Stimulated activated CD8-positive, alpha-beta memory T cell treated with anti-CD3 and anti-CD28 coated beads, Interleukin-7, amount 100 ng/mL, for 4 hours (primary cell): ENCODE results near the gene JMJD4.
A peak's percentile ranks its signal among the peaks of the same experiment; 100 is the strongest.

Experiments
- DNase-seq, 2 donors: peaks; one replicate each; pipeline ENCODE4 v3.0.0-alpha.2; 2020; ENCODE audit warnings: low read depth in 2 of 2

JMJD4 gene, protein sequence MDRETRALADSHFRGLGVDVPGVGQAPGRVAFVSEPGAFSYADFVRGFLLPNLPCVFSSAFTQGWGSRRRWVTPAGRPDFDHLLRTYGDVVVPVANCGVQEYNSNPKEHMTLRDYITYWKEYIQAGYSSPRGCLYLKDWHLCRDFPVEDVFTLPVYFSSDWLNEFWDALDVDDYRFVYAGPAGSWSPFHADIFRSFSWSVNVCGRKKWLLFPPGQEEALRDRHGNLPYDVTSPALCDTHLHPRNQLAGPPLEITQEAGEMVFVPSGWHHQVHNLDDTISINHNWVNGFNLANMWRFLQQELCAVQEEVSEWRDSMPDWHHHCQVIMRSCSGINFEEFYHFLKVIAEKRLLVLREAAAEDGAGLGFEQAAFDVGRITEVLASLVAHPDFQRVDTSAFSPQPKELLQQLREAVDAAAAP

GRCh38 chr1:227734856-227735538, at the start of gene JMJD4, which contains the start of gene SNAP47:
Gene JMJD4 (minus strand): TSS chr1:227735302. CDS start chr1:227735273, 29 bp downstream.
Gene SNAP47 (plus strand): TSS chr1:227735435. CDS start chr1:227747737, 12,302 bp downstream.
- DNase-seq, result peak; percentile 85 to 88

- DNase-seq, result no peak
These were observed 47.1 kb upstream of the JMJD4 start for GRCh38 chr1:227782226-227782625.

DNA sequence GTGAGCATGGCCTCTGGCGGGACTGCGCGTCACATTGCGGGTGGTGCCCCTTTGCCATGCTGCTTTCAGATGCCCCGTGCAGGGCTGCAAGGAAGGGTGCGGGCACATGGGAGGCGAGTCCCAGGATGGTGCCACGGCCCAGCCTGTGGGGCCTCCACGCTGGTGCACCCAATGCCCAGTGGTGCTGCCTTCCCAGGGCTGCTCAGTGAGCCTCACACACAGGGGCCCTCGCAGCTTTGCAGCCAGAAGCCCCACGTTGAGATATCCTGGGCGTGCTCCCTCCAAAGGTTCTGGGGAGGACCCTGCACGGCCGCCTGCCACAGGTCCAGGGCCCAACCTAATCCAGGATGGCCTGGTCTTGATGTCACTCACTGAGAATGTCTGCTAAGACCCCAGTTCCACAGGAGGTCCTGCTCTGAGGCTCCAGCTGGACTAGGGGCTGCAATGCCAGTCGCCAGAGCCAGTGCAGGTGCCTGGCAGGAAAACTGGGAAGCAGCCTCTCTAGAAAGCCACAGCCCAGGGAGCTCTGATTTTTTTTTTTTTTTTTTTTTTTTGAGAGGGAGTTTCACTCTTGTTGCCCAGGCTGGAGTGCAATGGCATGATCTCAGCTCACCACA, 46.3 kb upstream of the JMJD4 start:
- no peak for DNase-seq

DNA sequence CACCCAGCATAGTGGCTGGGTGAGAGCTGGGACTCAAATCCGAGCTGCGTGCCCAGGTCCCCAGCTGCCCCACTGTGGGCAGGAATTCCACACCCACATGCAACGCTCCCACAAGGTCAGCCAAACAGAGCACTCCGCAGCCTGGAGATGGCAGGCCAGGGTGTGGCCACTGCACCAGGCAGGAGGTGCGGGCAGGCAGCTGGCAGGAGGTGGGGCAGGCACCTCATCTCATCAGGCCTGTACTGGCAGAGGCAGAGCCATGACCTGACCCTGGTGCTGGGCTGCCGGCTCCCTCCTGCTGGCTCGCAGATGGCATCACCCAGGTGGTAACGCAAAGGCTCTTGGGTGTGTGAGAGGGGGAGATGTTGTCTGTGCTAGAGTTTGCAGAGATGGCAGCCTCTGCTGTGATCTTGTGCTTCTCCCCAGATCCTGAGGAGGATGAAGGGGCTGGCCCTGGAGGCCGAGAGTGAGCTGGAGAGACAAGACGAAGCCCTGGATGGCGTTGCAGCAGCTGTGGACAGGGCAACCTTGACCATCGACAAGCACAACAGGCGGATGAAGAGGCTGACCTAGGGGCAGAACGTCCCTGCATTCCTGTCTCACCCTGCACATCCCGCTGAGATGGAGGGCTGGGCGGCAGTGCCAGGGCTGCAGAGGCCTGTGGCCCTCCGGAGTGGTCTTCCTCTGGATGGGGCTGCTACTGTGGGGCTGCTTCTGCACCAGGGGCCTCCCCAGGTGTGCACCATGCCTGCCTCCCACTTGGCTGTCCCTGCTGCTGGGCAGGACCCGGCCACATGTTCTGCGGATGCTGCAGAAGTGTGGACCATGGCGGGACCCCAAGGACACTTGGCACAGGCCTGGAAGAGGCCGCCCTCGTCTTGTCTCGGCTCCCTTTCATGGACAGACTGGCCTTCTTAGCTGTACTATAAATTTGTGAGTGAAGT, 45.3 kb upstream of the JMJD4 start:
- no peak for DNase-seq

GRCh38 chr1:227779685-227780084, 44.6 kb upstream of the JMJD4 start:
- DNase-seq, result no peak

DNA sequence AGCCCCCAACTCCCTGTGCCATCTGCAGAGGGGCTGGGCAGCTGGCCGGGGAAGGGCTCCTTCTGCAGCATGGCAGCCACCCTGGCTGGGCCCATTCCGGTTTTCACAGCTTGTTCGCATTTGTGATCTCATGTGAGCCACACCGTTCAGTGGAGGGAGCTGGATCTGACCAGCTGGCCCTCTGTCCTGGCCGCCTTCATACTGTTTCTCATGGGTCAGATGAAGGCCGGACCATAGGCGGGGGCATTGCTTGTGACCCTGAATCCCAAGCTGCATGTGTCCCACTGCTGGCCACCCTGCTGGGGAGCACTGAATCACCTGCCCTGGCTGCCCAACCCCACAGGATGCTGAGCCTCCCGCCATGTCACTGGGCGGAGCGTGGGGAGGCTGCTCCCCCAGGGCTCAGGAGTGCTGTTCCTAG, 43.9 kb upstream of the JMJD4 start:
- no peak for DNase-seq

DNA sequence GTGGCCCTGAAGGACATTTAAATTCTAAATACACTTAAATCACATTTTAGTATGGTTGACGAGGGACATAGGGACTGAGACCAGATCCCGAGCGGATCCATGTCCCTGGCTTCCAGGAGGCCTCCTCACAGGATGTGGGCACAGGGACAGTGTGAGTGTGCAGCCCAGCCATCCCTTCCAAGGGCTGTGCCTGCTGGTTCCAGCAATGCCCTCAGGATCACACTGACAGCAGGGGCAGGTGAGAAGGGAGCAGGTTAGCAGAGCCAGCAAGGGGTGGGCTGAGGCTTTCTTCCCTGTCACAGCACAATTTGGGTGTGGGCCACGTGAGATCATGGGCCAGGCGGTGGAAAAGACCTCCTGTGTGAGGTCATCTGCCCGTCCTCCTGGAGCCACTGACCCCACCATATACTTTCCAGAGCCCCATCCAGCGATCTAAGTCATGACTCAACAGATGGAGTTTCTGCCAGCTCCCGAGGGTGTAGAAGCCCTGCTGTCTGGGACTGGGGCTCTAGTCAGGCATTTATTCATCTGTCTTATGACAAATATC, 43.4 kb upstream of the JMJD4 start:
- DNase-seq, result no peak

- no peak for DNase-seq
These were observed 42.5 kb upstream of the JMJD4 start for GRCh38 chr1:227777646-227778045.

DNA sequence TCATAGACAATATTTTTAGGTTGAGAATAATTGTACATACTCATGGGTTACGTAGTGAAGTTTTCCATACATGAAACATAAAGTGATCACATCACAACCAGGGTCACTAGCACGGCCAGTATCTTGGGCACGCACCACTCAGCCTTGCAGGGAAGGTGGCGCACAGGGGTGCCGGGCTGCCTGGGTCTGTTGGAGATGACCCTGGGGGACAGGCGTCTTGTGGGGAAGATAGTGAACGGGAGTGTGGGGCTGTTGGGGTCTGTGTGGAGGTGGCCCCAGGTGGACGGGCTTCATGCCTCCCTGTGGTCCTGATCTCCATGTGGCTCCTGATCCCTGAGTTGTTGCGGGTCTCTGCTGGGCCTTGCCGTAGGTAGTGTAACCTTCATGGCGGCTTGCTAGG, 42.1 kb upstream of the JMJD4 start:
- DNase-seq, result no peak

- DNase-seq, result no peak
These were observed 41.2 kb upstream of the JMJD4 start for GRCh38 chr1:227776331-227776771.

DNA sequence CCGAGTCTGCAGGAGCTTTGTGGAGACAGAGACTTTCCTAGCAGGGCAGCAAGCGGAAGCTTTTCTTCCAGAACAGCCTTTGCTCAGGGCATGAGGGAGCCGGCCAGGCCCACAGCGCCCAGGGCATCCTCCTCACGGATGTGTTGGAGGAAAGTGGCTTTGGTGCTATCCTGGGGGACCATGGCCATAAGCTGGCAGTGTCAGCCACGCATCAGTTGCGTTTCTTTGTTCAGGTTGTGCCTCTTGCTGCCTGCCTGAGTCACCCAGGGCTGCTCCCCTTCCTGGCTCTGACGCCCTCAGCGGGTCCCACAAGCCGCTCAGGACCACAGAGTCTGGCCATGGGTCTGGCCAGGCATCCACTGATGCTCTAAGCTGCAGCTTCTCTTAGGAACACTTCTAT, 40.7 kb upstream of the JMJD4 start:
- no peak for DNase-seq

DNA sequence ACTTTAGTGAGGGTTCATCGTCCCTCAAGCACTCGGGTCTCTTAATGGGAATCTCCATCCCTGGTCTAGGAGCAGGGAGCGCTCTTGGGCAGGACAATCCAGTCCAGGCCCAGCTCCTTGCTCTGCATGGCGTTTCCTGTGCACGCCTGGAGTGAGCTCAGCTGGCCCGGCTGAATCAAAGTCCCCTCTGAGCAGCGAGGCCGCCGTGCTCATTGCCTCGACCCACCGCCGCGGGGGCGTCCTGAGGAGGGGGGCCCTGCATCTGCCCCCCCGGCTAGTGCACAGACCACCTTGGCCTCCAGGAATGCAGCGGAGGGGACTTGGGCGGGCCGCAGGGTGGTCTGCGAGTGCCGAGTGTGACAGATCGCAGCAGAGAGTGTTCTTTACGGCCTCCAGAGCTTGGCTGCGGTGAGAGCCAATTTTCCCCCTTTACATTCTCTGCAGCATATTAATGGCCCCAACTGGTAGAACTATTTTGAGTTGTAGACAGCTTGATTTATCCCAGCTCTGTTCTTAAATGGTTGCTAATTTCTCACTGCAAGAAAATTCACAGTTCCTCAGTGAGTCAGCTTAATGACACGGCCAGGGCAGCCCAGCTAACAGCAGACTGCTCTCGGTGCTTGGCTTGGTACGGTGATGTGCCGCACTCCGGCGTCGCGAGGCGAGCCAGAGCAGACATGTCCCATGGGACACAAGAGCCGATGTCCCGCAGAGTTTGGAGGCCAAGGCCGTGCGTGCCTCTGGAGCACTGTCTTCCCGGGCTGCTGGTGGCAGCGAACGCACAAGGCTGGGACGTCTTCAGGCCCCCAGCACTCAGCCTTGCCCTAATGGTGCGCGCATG, 39.9 kb upstream of the JMJD4 start:
- no peak for DNase-seq

GRCh38 chr1:227774051-227774731, 39.1 kb upstream of the JMJD4 start:
- no peak for DNase-seq

DNA sequence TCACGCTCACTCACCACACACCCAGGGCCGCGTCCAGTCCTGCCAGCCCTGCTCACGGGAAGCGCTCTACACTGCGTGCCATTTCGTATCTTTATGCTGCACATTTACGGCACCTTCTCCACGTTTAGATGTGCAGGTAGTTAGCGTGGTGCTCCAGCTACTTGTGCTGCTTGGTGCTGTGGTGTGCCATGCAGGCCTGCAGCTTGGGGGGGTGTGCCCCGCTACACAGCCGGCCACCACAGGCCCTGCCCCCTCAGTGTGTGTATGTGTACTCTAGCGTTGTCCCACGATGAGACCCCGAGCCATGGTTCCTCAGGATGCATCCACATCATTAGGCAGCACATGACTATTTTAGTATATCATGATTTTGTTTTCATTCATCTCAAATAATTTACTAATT, 38.5 kb upstream of the JMJD4 start:
- no peak for DNase-seq

- no peak for DNase-seq
These were observed 36.7 kb upstream of the JMJD4 start for GRCh38 chr1:227771771-227772170.

GRCh38 chr1:227771326-227771725, 36.2 kb upstream of the JMJD4 start:
- no peak for DNase-seq

- DNase-seq, result no peak
These were observed 35.7 kb upstream of the JMJD4 start for GRCh38 chr1:227770812-227771211.

DNA sequence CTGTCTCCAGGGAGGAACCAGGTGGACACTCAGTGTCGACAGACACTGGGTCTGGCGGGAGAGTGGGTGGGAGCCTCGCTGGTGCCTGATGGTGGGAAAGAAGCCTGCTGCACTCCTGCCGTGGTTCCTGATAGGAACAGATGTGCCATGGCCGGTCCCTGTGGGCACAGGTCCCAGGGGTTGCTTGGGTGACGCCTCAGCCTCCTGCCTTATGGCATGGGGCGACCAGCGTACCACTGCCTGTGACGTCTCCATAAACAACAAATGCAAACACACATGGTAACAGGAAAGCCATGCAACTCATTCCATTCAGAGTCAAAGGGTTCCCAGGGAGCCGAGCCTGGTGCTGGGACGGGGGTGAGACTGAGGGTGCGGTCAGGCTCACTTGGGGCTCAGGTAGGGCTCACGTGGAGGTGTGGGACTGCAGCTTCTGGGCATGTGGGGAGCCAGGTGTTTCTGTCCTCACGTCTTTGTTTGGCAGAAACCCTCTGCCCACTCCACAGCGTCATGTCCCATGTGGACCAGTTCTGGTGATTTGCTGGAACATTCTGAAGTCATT, 34.9 kb upstream of the JMJD4 start:
- DNase-seq, result no peak
